GM19438 (cell line): ENCODE data around the gene MPP3.
"Not testable (repeated sequence)": the region's sequence is repeated elsewhere in the genome, so short reads cannot be mapped to it uniquely, and the experiment has no call there.

Experiments
- ATAC-seq: cut with Tn5 transposase; IDR thresholded peaks from one replicate; pipeline ENCODE4 v1.9.1; 2021; ENCODE audit warnings: low read depth; ENCODE audit not compliant: unreplicated experiment

Gene MPP3

GRCh38 chr17:43861960-43862359, 29.0 kb upstream of the MPP3 start:
- ATAC-seq = no peak

GRCh38 chr17:43860927-43861622, 28.1 kb upstream of the MPP3 start:
- ATAC-seq = no peak

GRCh38 chr17:43860077-43860725, 27.3 kb upstream of the MPP3 start:
- ATAC-seq = no peak

- ATAC-seq = no peak
Observed at GRCh38 chr17:43857957-43858600, 25.1 kb upstream of the MPP3 start.

GRCh38 chr17:43857141-43857540, 24.2 kb upstream of the MPP3 start:
- no peak for ATAC-seq

GRCh38 chr17:43856141-43856540, 23.2 kb upstream of the MPP3 start:
- ATAC-seq = no peak

GRCh38 chr17:43855061-43855460, 22.1 kb upstream of the MPP3 start:
- ATAC-seq = no peak

GRCh38 chr17:43854498-43854897, 21.6 kb upstream of the MPP3 start:
- no peak for ATAC-seq

- no peak for ATAC-seq
Observed at GRCh38 chr17:43853546-43853945, 20.6 kb upstream of the MPP3 start.

- no peak for ATAC-seq
Observed at GRCh38 chr17:43852571-43852970, 19.6 kb upstream of the MPP3 start.

- ATAC-seq = no peak
Observed at GRCh38 chr17:43849116-43849515, 16.2 kb upstream of the MPP3 start.

- no peak for ATAC-seq
Observed at GRCh38 chr17:43848601-43849000, 15.7 kb upstream of the MPP3 start.

GRCh38 chr17:43846963-43847371, 14.0 kb upstream of the MPP3 start, which contains the start of gene CD300LG:
TSS of gene CD300LG (plus strand) at chr17:43847176. CDS start at chr17:43847217, 41 bp downstream.
- no peak for ATAC-seq

GRCh38 chr17:43846221-43846712, 13.3 kb upstream of the MPP3 start:
- ATAC-seq = no peak

GRCh38 chr17:43845766-43846165, 12.8 kb upstream of the MPP3 start:
- ATAC-seq = no peak

- ATAC-seq = no peak
Observed at GRCh38 chr17:43844241-43844640, 11.3 kb upstream of the MPP3 start.

GRCh38 chr17:43842975-43843325, 10.0 kb upstream of the MPP3 start:
- no peak for ATAC-seq

GRCh38 chr17:43842091-43842974, 9.4 kb upstream of the MPP3 start:
- not testable (repeated sequence) for ATAC-seq

- no peak for ATAC-seq
Observed at GRCh38 chr17:43841282-43841681, 8.3 kb upstream of the MPP3 start.

- ATAC-seq = no peak
Observed at GRCh38 chr17:43840814-43841213, 7.9 kb upstream of the MPP3 start.

- no peak for ATAC-seq
Observed at GRCh38 chr17:43839670-43840108, 6.7 kb upstream of the MPP3 start.
